Gastrocnemius medialis (tissue), 4 donors: Measurements from ENCODE around the gene SV2C.
"Not testable (repeated sequence)": the region's sequence is repeated elsewhere in the genome, so short reads cannot be mapped to it uniquely, and the experiment has no call there.

Experiments used
- CTCF ChIP-seq, 5 experiments: fragments of 450-650 bp in 3 of 5; fragments of 200-600 bp in 2 of 5; sonication (generic) in 2 of 5; IDR thresholded peaks in 4 of 5; conservative IDR thresholded peaks in 1 of 5; 1 replicate in 4 of 5; 2 replicates in 1 of 5; pipeline ENCODE4 v1.5.1; 2016 to 2019; ENCODE audit warnings: antibody characterized with exemption in 5 of 5, mild to moderate bottlenecking in 3 of 5, moderate library complexity in 3 of 5
- POLR2A ChIP-seq, 2 donors: fragments of 450-650 bp; IDR thresholded peaks; one replicate each; pipeline ENCODE4 v1.6.1; 2017; ENCODE audit warnings: antibody characterized with exemption in 2 of 2, mild to moderate bottlenecking in 2 of 2, moderate library complexity in 2 of 2

GRCh38 chr5:76323494-76323893 lies 240.3 kb downstream of the SV2C start:
- not testable (repeated sequence) for TF ChIP-seq CTCF (IDR thresholded peaks at IDR 0.05 in 4 of 5, conservative IDR thresholded peaks at IDR 0.05 in 1 of 5); POLR2A (IDR thresholded peaks at IDR 0.05)
